K562 (cell line): ENCODE data around the gene COL26A1. TPM values are rescaled to one million over a fixed set of nuclear protein-coding genes. Genes with fewer than 3 reads are reported as not detected.

Experiments
- ATAC-seq: fragments of 200-7000 bp; cut with Tn5 transposase; 3 replicates; pipeline ENCODE4 v1.9.1; 2020; ENCODE audit warnings: moderate library complexity
- BruUV-seq: library from RNA; stranded (reverse); fragments of 400-500 nt; replicated peaks from 2 replicates; lab custom pipeline; 2021; lab: Mats Ljungman, UMichigan
- CTCF ChIA-PET: fragments of 300-600 bp; formaldehyde crosslinking; extraction: SDS; loops from one replicate; lab custom pipeline; 2021; ENCODE audit warnings: low intra/inter-chr PET ratio; lab: Yijun Ruan, JAX
- POLR2A ChIA-PET: fragments of 300-600, 350-650 bp; sonication (Branson Sonifier 250); formaldehyde crosslinking; extraction: SDS; loops from one replicate; lab custom pipeline; 2021; ENCODE audit warnings: antibody characterized with exemption, inconsistent platforms; lab: Yijun Ruan, JAX
- DNase-seq, 4 experiments: peaks; one replicate each; pipeline versions ENCODE4 v3.0.0 to v3.0.0-alpha.2; 2011 to 2018; ENCODE audit warnings: low spot score in 3 of 4, mixed read lengths in 3 of 4; ENCODE audit errors: extremely low read depth in 1 of 4
- FAIRE-seq: peaks from 2 replicates; lab custom pipeline; 2011; peaks lifted over from hg19 to GRCh38; lab: Jason Lieb, UNC
- H2AFZ ChIP-seq: 2 replicates; pipeline ENCODE4 v1.6.0; 2011; ENCODE audit warnings: low read depth, low read length, control low read depth, inconsistent platforms
- H3K27ac ChIP-seq: fragments of 200-600 bp; 3 replicates; pipeline ENCODE4 v1.8.0; 2011; ENCODE audit warnings: low read depth, mild to moderate bottlenecking, control low read depth, inconsistent platforms, low read length, moderate library complexity, mixed read lengths; ENCODE audit errors: extremely low read depth
- H3K27me3 ChIP-seq, 2 experiments: fragments of 300-600 bp in 1 of 2; 2 replicates in 1 of 2; 3 replicates in 1 of 2; pipeline versions ENCODE4 v1.6.0 to v1.8.0; 2011; ENCODE audit warnings: inconsistent platforms in 2 of 2, low read length in 2 of 2, mild to moderate bottlenecking in 1 of 2, mixed read lengths in 1 of 2, moderate library complexity in 1 of 2; ENCODE audit not compliant: control insufficient read depth in 2 of 2, insufficient read depth in 2 of 2
- H3K36me3 ChIP-seq: fragments of 300-600 bp; 3 replicates; pipeline ENCODE4 v1.8.0; 2011; ENCODE audit warnings: mild to moderate bottlenecking, low read length, inconsistent platforms; ENCODE audit not compliant: control insufficient read depth, insufficient read depth
- H3K4me1 ChIP-seq, 2 experiments: fragments of 200-600 bp in 1 of 2; replicated peaks in 1 of 2; 2 replicates in 1 of 2; 3 replicates in 1 of 2; pipeline versions ENCODE4 v1.5.1 to v1.8.0; 2011; ENCODE audit warnings: inconsistent platforms in 2 of 2, low read length in 2 of 2, mild to moderate bottlenecking in 1 of 2, mixed read lengths in 1 of 2, moderate library complexity in 1 of 2; ENCODE audit not compliant: control insufficient read depth in 2 of 2, insufficient read depth in 2 of 2
- H3K4me2 ChIP-seq: 2 replicates; pipeline ENCODE4 v1.6.1; 2011; ENCODE audit warnings: low read length, control low read depth, inconsistent platforms, mixed read lengths; ENCODE audit not compliant: insufficient read depth
- H3K4me3 ChIP-seq: fragments of 200-600 bp; sonication (generic), shearing (Covaris generic); 2 replicates; pipeline ENCODE4 v1.5.1; 2016; ENCODE audit warnings: control low read depth, inconsistent platforms
- H3K79me2 ChIP-seq: fragments of 200-600 bp; 3 replicates; pipeline ENCODE4 v1.8.0; 2011; ENCODE audit warnings: low read length, inconsistent platforms; ENCODE audit not compliant: control insufficient read depth, insufficient read depth
- H3K9ac ChIP-seq, 2 experiments: 2 replicates each; pipeline versions ENCODE4 v1.6.0 to v1.6.1; 2011; ENCODE audit warnings: low read depth in 2 of 2, low read length in 2 of 2, control low read depth in 1 of 2, inconsistent platforms in 1 of 2, mild to moderate bottlenecking in 1 of 2, mixed read lengths in 1 of 2; ENCODE audit not compliant: insufficient read depth in 1 of 2
- H3K9me1 ChIP-seq: one replicate; pipeline ENCODE4 v1.6.0; 2011; ENCODE audit warnings: inconsistent platforms, mild to moderate bottlenecking, low read length, moderate library complexity; ENCODE audit not compliant: control insufficient read depth, insufficient read depth
- H3K9me3 ChIP-seq: replicated peaks from 2 replicates; pipeline ENCODE4 v1.5.1; 2011; ENCODE audit warnings: low read depth, low read length, inconsistent platforms; ENCODE audit not compliant: control insufficient read depth, insufficient read depth
- H4K20me1 ChIP-seq: replicated peaks from 2 replicates; pipeline ENCODE4 v1.6.1; 2011; ENCODE audit warnings: low read length, inconsistent platforms, mixed read lengths; ENCODE audit not compliant: control insufficient read depth, insufficient read depth
- BRF1 ChIP-seq: IDR thresholded peaks from 3 replicates; pipeline ENCODE4 v1.6.1; 2011; ENCODE audit warnings: borderline replicate concordance, mild to moderate bottlenecking; ENCODE audit not compliant: insufficient read length; ENCODE audit errors: extremely low read depth
- FOXJ2 ChIP-seq: fragments of 200-800 bp; sonication (Bioruptor generic); IDR thresholded peaks from 2 replicates; pipeline ENCODE4 v1.6.1; 2016; ENCODE audit warnings: missing genetic modification characterization, missing compliant biosample characterization
- NCOA6 ChIP-seq: fragments of 450-650 bp; IDR thresholded peaks from 2 replicates; pipeline ENCODE4 v1.6.1; 2017; ENCODE audit warnings: mild to moderate bottlenecking
- NFIC ChIP-seq: fragments of 450-650 bp; IDR thresholded peaks from 2 replicates; pipeline ENCODE4 v1.6.1; 2017; ENCODE audit warnings: mild to moderate bottlenecking, inconsistent platforms
- RHOXF2B ChIP-seq: fragments of 250-450 bp; sonication (Bioruptor Pico); conservative IDR thresholded peaks from 2 replicates; pipeline ENCODE4 v1.5.1; 2021
- STAT6 ChIP-seq: sonication (generic); formaldehyde crosslinking; IDR thresholded peaks from 2 replicates; pipeline ENCODE4 v1.8.1; 2023; ENCODE audit warnings: mild to moderate bottlenecking, missing genetic modification reagents
- ZKSCAN3 ChIP-seq: fragments of 250-450 bp; sonication (Bioruptor Pico); IDR thresholded peaks from 2 replicates; pipeline ENCODE4 v1.4.0; 2020
- ZNF780A ChIP-seq: fragments of 250-450 bp; sonication (Bioruptor Pico); IDR thresholded peaks from 2 replicates; pipeline ENCODE4 v1.5.0; 2021; ENCODE audit warnings: mild to moderate bottlenecking
- WGBS: fragments of 100-300 bp; shearing (Covaris generic); methylation state at CpG from one replicate; pipeline ENCODE4 v1.1.6; 2016; ENCODE audit warnings: low coverage, mixed read lengths; ENCODE audit not compliant: insufficient coverage; ENCODE audit errors: missing lambda C conversion rate; 5-methylcytosine and 5-hydroxymethylcytosine counted together
- in situ Hi-C: fragments of 300-500 bp; cut with MboI; formaldehyde crosslinking; loops from 4 replicates; pipeline ENCODE4 v1.15.0; 2018; ENCODE audit warnings: inconsistent platforms, mixed read lengths
- intact Hi-C: fragments of 100-400 bp; cut with micrococcal nuclease; formaldehyde crosslinking; loops from 2 replicates; pipeline ENCODE4 v1.14.2; 2022
- polyA plus RNA-seq, 8 experiments: library from polyadenylated mRNA; depleted of rRNA in 4 of 8; stranded (reverse) in 5 of 8; unstranded in 3 of 8; fragments of >200 nt; fragmentation: Nextera tagmentation in 2 of 8; fragmentation: Illumina TruSeq in 1 of 8; extraction: Ambion mirVana in 2 of 8; extraction: Trizol in 1 of 8; gene quantifications; 2 replicates each; pipeline versions ENCODE4 v1.2.1 to v1.2.3, GENCODE V29; 2011 to 2014; ENCODE audit warnings: inconsistent platforms in 1 of 8, missing spikeins in 1 of 8
- total RNA-seq, 7 experiments: library from RNA; depleted of rRNA in 6 of 7; stranded (reverse); fragments of >200 nt in 6 of 7; fragmentation: Illumina TruSeq in 2 of 7; extraction: Trizol in 2 of 7; gene quantifications; 2 replicates each; pipeline versions ENCODE4 v1.2.1 to v1.2.3, GENCODE V29; 2011 to 2021; ENCODE audit warnings: low replicate concordance in 1 of 7

Gene COL26A1
- total and polyA plus RNA-seq, 9 of the 15 experiments (the other 6 are each of a cell fraction or from before 2014, with no cell fraction given): 0.04 to 0.39 (median 0.07) TPM; not detected in 5

- H3K4me1 ChIP-seq: peaks cover 0 to 30% of the 10 kb centered on the region in 2 experiments; a peak in 2 of 5 replicates
- H3K9me1 ChIP-seq: peaks cover 4% of the 10 kb centered on the region
- H3K4me3 ChIP-seq: no peak overlapping the region
- H3K9ac ChIP-seq: peak overlapping the region in 1 of 2 experiments; percentile 80; a peak in 2 of 4 replicates
- FAIRE-seq (no peak), DNase-seq (no peak), ATAC-seq (no peak)
- no peaks in the 10 kb centered on the region for H3K36me3 ChIP-seq
- no peaks in the 10 kb centered on the region for H3K79me2 ChIP-seq
- WGBS: 6% methylated on average over 6 of the region's 6 CpGs
- BruUV-seq: no TSS peak
- no peak overlapping the region for H3K4me2 ChIP-seq
- ChIA-PET CTCF (no interaction called here), POLR2A (interaction anchor here (0.6 kb wide), 2 partner anchors 34 to 762 kb away, joined by 4 read pairs; no protein-coding TSS in a partner anchor)
- intact Hi-C loops: no loop called here
- H3K27me3 ChIP-seq: peaks cover 3 to 57% of the 10 kb centered on the region in 2 experiments; a peak in 3 of 5 replicates
- no peaks in the 10 kb centered on the region for H3K9me3 ChIP-seq
- H3K27ac ChIP-seq: no peak overlapping the region
- peaks cover 13% of the 10 kb centered on the region; the same call in 1 of the 2 replicates for H4K20me1 ChIP-seq
- TF ChIP-seq ZKSCAN3 (CRISPR knock-in tag): no peak
- no peak for TF ChIP-seq BRF1
- peak; percentile 42 for TF ChIP-seq NFIC
- no peak for TF ChIP-seq FOXJ2
- TF ChIP-seq RHOXF2B: no peak
- no peak for TF ChIP-seq ZNF780A
- TF ChIP-seq NCOA6: no peak
- in situ Hi-C loops: no loop called here
- H2AFZ ChIP-seq: no peak overlapping the region
These were observed 173.6 kb downstream of the COL26A1 start for GRCh38 chr7:101536232-101536631.

GRCh38 chr7:101536668-101537067 lies 174.0 kb downstream of the COL26A1 start:
- in situ Hi-C loops: no loop called here
- ATAC-seq (no peak), DNase-seq (no peak), FAIRE-seq (no peak)
- Histone ChIP-seq H3K9me1 (peaks cover 4% of the 10 kb centered on the region), H2AFZ (no peak overlapping the region), H3K27me3 (peaks cover 3 to 53% of the 10 kb centered on the region in 2 experiments; a peak in 3 of 5 replicates), H3K9me3 (no peaks in the 10 kb centered on the region), H3K4me2 (no peak overlapping the region), H3K4me3 (no peak overlapping the region), H3K36me3 (no peaks in the 10 kb centered on the region), H3K9ac (no peak overlapping the region), H3K4me1 (peaks cover 0 to 30% of the 10 kb centered on the region in 2 experiments; a peak in 2 of 5 replicates), H4K20me1 (peaks cover 13% of the 10 kb centered on the region; the same call in 1 of the 2 replicates), H3K79me2 (no peaks in the 10 kb centered on the region), H3K27ac (no peak overlapping the region)
- ChIA-PET POLR2A (interaction anchor here (0.6 kb wide), 1 partner anchor 34 kb away, joined by 4 read pairs; no protein-coding TSS in a partner anchor), CTCF (no interaction called here)
- BruUV-seq: no TSS peak
- 9% methylated on average over 4 of the region's 4 CpGs for WGBS
- intact Hi-C loops: no loop called here
- TF ChIP-seq STAT6: no peak
